ENCODE measurements around the gene LTBP2.

LTBP2 gene

GRCh38 chr14:74574706-74575105, 37.3 kb downstream of the LTBP2 start:
- ChIA-PET CTCF (interaction anchor here (2.4 kb wide), 1 partner anchor 34 kb away, joined by 11 read pairs; no protein-coding TSS in a partner anchor), POLR2A (ENCODE audit: low non-redundant PET) (no interaction called here)
- no peak for DNase-seq (ENCODE audit: low spot score)
- TF ChIP-seq, protein P1, sequence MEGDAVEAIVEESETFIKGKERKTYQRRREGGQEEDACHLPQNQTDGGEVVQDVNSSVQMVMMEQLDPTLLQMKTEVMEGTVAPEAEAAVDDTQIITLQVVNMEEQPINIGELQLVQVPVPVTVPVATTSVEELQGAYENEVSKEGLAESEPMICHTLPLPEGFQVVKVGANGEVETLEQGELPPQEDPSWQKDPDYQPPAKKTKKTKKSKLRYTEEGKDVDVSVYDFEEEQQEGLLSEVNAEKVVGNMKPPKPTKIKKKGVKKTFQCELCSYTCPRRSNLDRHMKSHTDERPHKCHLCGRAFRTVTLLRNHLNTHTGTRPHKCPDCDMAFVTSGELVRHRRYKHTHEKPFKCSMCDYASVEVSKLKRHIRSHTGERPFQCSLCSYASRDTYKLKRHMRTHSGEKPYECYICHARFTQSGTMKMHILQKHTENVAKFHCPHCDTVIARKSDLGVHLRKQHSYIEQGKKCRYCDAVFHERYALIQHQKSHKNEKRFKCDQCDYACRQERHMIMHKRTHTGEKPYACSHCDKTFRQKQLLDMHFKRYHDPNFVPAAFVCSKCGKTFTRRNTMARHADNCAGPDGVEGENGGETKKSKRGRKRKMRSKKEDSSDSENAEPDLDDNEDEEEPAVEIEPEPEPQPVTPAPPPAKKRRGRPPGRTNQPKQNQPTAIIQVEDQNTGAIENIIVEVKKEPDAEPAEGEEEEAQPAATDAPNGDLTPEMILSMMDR (conservative IDR thresholded peaks at IDR 0.05; ENCODE audit: low read depth) = no peak
- peak overlapping the region; percentile 100 for H3K27ac ChIP-seq

- CTCF ChIA-PET = interaction anchor here (2.4 kb wide), 1 partner anchor 35 kb away, joined by 11 read pairs; no protein-coding TSS in a partner anchor
- peak overlapping the region; percentile 100 for H3K27ac ChIP-seq
- TF ChIP-seq, protein P1 (conservative IDR thresholded peaks at IDR 0.05; ENCODE audit: low read depth) = no peak
- POLR2A ChIA-PET (ENCODE audit: low non-redundant PET) = no interaction called here
- DNase-seq (ENCODE audit: low spot score) = no peak
Measured at GRCh38 chr14:74574090-74574433, 38.0 kb downstream of the LTBP2 start.

DNA sequence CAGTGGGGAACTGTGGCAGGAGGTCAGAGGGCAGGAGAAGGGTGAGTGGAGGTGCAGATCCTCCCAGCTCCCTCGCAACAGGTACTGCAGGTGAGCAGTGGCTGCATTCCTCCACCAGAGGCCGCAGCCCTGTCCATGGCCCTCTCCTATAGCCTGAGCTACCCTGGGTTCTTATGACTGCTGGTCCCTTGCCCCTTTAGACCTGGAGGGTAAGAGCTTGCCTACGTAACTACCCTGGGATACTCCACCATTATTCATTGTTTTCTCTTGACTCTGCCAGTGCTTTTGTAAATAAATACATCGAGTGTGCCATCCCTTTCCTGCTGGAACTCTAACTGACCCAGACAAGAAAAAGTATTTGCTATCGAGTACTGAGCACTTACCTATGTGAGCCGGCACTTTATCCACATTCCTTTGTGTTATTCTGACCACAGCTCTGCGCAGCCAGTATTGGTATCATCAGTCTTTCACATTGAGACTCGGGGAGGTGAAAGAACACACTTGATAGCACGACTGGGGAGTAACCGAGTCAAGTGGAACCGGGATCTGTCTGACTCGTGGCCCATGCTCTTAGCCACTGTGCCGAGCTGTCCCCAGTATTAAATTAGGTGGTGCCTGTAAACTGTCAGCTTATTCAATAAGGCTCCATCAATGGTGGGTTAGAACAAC, 38.5 kb downstream of the LTBP2 start:
- TF ChIP-seq, protein P1 (conservative IDR thresholded peaks at IDR 0.05; ENCODE audit: low read depth) = no peak; the same call in 1 of the 2 replicates
- ChIA-PET CTCF (interaction anchor here (0.6 to 2.4 kb wide), 7 partner anchors 10 to 80 kb away, joined by 3 to 11 read pairs (median 3); partner anchors contain the start of genes ISCA2, LTBP2 and NPC2), POLR2A (ENCODE audit: low non-redundant PET) (no interaction called here)
- H3K27ac ChIP-seq = peak overlapping the region; percentile 100
- DNase-seq (ENCODE audit: low spot score) = peak; percentile 50

- no peak for DNase-seq (ENCODE audit: low spot score)
- ChIA-PET CTCF (interaction anchor here (0.6 to 2.4 kb wide), 12 partner anchors 11 to 289 kb away, joined by 3 to 11 read pairs (median 3); partner anchors contain the start of genes ISCA2, LTBP2 and NPC2), POLR2A (ENCODE audit: low non-redundant PET) (interaction anchor here (0.6 to 0.7 kb wide), 3 partner anchors 13 to 885 kb away, joined by 3 to 9 read pairs (median 3); no protein-coding TSS in a partner anchor)
- TF ChIP-seq, protein P1 (conservative IDR thresholded peaks at IDR 0.05; ENCODE audit: low read depth) = no peak
- H3K27ac ChIP-seq = peak overlapping the region; percentile 100
Measured at GRCh38 chr14:74572726-74573301, 39.2 kb downstream of the LTBP2 start.

GRCh38 chr14:74571901-74572725, 39.9 kb downstream of the LTBP2 start:
- TF ChIP-seq, protein P1 (conservative IDR thresholded peaks at IDR 0.05; ENCODE audit: low read depth) = no peak
- peak; percentile 80 for DNase-seq (ENCODE audit: low spot score)
- peak overlapping the region; percentile 100 for H3K27ac ChIP-seq
- POLR2A ChIA-PET (ENCODE audit: low non-redundant PET) = interaction anchor here (0.6 to 1.5 kb wide), 4 partner anchors 11 to 885 kb away, joined by 3 to 9 read pairs (median 4); no protein-coding TSS in a partner anchor
- CTCF ChIA-PET = interaction anchor here (0.6 to 1.3 kb wide), 7 partner anchors 11 to 290 kb away, joined by 3 to 4 read pairs (median 3); no protein-coding TSS in a partner anchor

DNA sequence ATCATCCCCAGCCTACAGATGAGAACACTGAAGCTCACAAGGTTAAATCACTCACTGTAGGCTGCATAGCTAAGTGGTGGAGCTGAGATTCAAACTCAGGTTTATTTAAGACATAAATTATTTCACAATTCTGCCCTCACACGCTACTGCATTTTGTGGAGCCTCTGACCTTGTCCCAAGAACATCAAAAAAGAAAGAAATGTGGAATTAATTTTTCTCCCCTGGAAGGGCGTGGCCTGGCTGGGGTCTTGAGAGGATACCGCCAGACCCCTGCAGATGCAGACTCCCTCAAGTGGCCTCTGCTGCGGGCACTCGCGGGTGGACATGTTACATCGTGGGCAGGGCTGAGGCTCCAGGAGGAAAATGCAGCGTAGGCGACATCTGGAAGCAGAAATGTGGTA, 40.6 kb downstream of the LTBP2 start:
- POLR2A ChIA-PET (ENCODE audit: low non-redundant PET) = interaction anchor here (1.5 kb wide), 1 partner anchor 12 kb away, joined by 4 read pairs; no protein-coding TSS in a partner anchor
- CTCF ChIA-PET = interaction anchor here (0.6 kb wide), 1 partner anchor 160 kb away, joined by 3 read pairs; no protein-coding TSS in a partner anchor
- TF ChIP-seq, protein P1 (conservative IDR thresholded peaks at IDR 0.05; ENCODE audit: low read depth) = no peak
- no peak for DNase-seq (ENCODE audit: low spot score)
- peak overlapping the region; percentile 100 for H3K27ac ChIP-seq

All from RWPE1 (cell line).